Peyer's patch (tissue), 4 donors: ENCODE results near the gene PLB1. TPM values are rescaled to one million over a fixed set of nuclear protein-coding genes. Genes with fewer than 3 reads are reported as not detected.

ENCODE experiments used
- DNase-seq, 3 donors: peaks; one replicate each; pipeline ENCODE4 v3.0.0-alpha.2; 2017 to 2019
- H3K27ac ChIP-seq, 4 donors: fragments of 200-600 bp; sonication (generic); one replicate each; pipeline ENCODE4 v1.5.1; 2016 to 2019
- H3K27me3 ChIP-seq, 2 donors: fragments of 200-600 bp; sonication (generic); one replicate each; pipeline ENCODE4 v1.5.1; 2019
- H3K36me3 ChIP-seq, 3 donors: fragments of 200-600 bp; sonication (generic); one replicate each; pipeline ENCODE4 v1.5.1; 2016 to 2019
- H3K4me1 ChIP-seq, 4 donors: fragments of 200-600 bp; sonication (generic); one replicate each; pipeline ENCODE4 v1.5.1; 2016 to 2019
- H3K4me3 ChIP-seq, 4 donors: fragments of 200-600 bp; sonication (generic); 1 replicate in 3 of 4; 2 replicates in 1 of 4; pipeline ENCODE4 v1.5.1; 2016 to 2019; ENCODE audit warnings: mild to moderate bottlenecking in 1 of 4
- H3K9me3 ChIP-seq, 4 donors: fragments of 200-600 bp; sonication (generic); one replicate each; pipeline ENCODE4 v1.5.1; 2016 to 2019; ENCODE audit warnings: mild to moderate bottlenecking in 1 of 4
- CTCF ChIP-seq, 6 experiments: fragments of 450-650 bp in 4 of 6; fragments of 200-600 bp in 2 of 6; sonication (generic) in 1 of 6; IDR thresholded peaks; one replicate each; pipeline ENCODE4 v1.5.1; 2017 to 2019; ENCODE audit warnings: antibody characterized with exemption in 6 of 6, mild to moderate bottlenecking in 3 of 6, moderate library complexity in 1 of 6
- POLR2A ChIP-seq, 2 donors: fragments of 450-650 bp; IDR thresholded peaks; one replicate each; pipeline ENCODE4 v1.5.1; 2017; ENCODE audit warnings: antibody characterized with exemption in 2 of 2, mild to moderate bottlenecking in 2 of 2, moderate library complexity in 2 of 2
- total RNA-seq, 4 donors: library from RNA; depleted of rRNA; stranded (reverse); fragments of >200 nt; gene quantifications; one replicate each; pipeline ENCODE4 v1.1.0, GENCODE V29; 2016

Gene PLB1
- total RNA-seq, 4 donors from 2014 or later: 9.1 to 345 (median 146) TPM

- Histone ChIP-seq H3K36me3 (no peaks in the 10 kb centered on the region), H3K9me3 (no peaks in the 10 kb centered on the region), H3K4me3 (no peak overlapping the region), H3K27ac (peak overlapping the region in 2 of 4 donors; percentile 47 to 71), H3K4me1 (peaks cover 0 to 5% (median 0%) of the 10 kb centered on the region in 4 donors), H3K27me3 (no peaks in the 10 kb centered on the region)
- no peak for TF ChIP-seq CTCF (IDR thresholded peaks at IDR 0.05)
- TF ChIP-seq POLR2A (IDR thresholded peaks at IDR 0.05): no peak
- DNase-seq: peak; percentile 9 to 86 (median 76)
Observed at GRCh38 chr2:28507796-28508764, 12.2 kb downstream of the PLB1 start.

- H3K9me3 ChIP-seq: no peaks in the 10 kb centered on the region
- peak in 1 of 3 donors; percentile 2 for DNase-seq
- H3K27me3 ChIP-seq: no peaks in the 10 kb centered on the region
- H3K27ac ChIP-seq: peak overlapping the region in 1 of 4 donors; percentile 71
- peaks cover 0 to 5% (median 0%) of the 10 kb centered on the region in 4 donors for H3K4me1 ChIP-seq
- TF ChIP-seq CTCF (IDR thresholded peaks at IDR 0.05) (no peak), POLR2A (IDR thresholded peaks at IDR 0.05) (no peak)
- no peak overlapping the region for H3K4me3 ChIP-seq
- no peaks in the 10 kb centered on the region for H3K36me3 ChIP-seq
Observed at GRCh38 chr2:28509361-28509760, 13.5 kb downstream of the PLB1 start.

GRCh38 chr2:28510184-28510583 is 14.3 kb downstream of the PLB1 start:
- no peaks in the 10 kb centered on the region for H3K27me3 ChIP-seq
- no peak overlapping the region for H3K4me3 ChIP-seq
- no peaks in the 10 kb centered on the region for H3K36me3 ChIP-seq
- DNase-seq: peak in 1 of 3 donors; percentile 8
- peaks cover 0 to 5% (median 0%) of the 10 kb centered on the region in 4 donors for H3K4me1 ChIP-seq
- no peak overlapping the region for H3K27ac ChIP-seq
- TF ChIP-seq CTCF (IDR thresholded peaks at IDR 0.05): no peak
- no peak for TF ChIP-seq POLR2A (IDR thresholded peaks at IDR 0.05)
- H3K9me3 ChIP-seq: no peaks in the 10 kb centered on the region

- no peaks in the 10 kb centered on the region for H3K36me3 ChIP-seq
- H3K9me3 ChIP-seq: no peaks in the 10 kb centered on the region
- no peak overlapping the region for H3K27ac ChIP-seq
- DNase-seq: no peak
- H3K4me1 ChIP-seq: peaks cover 0 to 5% (median 0%) of the 10 kb centered on the region in 4 donors
- no peak for TF ChIP-seq CTCF (IDR thresholded peaks at IDR 0.05)
- no peak for TF ChIP-seq POLR2A (IDR thresholded peaks at IDR 0.05)
- H3K4me3 ChIP-seq: no peak overlapping the region
- no peaks in the 10 kb centered on the region for H3K27me3 ChIP-seq
Observed at GRCh38 chr2:28511871-28512606, 16.2 kb downstream of the PLB1 start.

GRCh38 chr2:28512607-28512965 is 16.7 kb downstream of the PLB1 start:
- Histone ChIP-seq H3K27ac (no peak overlapping the region), H3K9me3 (no peaks in the 10 kb centered on the region), H3K36me3 (no peaks in the 10 kb centered on the region), H3K4me3 (no peak overlapping the region), H3K4me1 (peaks cover 0 to 5% (median 0%) of the 10 kb centered on the region in 4 donors), H3K27me3 (no peaks in the 10 kb centered on the region)
- DNase-seq: no peak
- TF ChIP-seq CTCF (IDR thresholded peaks at IDR 0.05) (no peak), POLR2A (IDR thresholded peaks at IDR 0.05) (no peak)
